Measurements from ENCODE around the gene ARL14. TPM values are rescaled to one million over a fixed set of nuclear protein-coding genes. Genes with fewer than 3 reads are reported as not detected.

ARL14 gene
- total RNA-seq, 5 donors from 2014 or later (not counting 1 experiment from before 2014, with no cell fraction given), result not detected

GRCh38 chr3:160671231-160671630 is 5.7 kb upstream of the ARL14 start:
- WGBS (ENCODE audit: insufficient coverage), result 90% methylated on average over 2 of the region's 6 CpGs
- H3K27me3 ChIP-seq (replicated peaks in 1 of 2; ENCODE audit: control insufficient read depth in 2 of 2, extremely low read depth in 1 of 2, insufficient read depth in 2 of 2, low read length in 1 of 2), result peaks cover 0 to 2% of the 10 kb centered on the region in 2 experiments
- Mint-ChIP-seq H3K4me1 (peaks cover 0 to 2% (median 1%) of the 10 kb centered on the region in 3 donors), H3K4me3 (no peak overlapping the region), H3K9me3 (no peaks in the 10 kb centered on the region), H3K27me3 (peaks cover 3 to 10% of the 10 kb centered on the region in 2 donors), H3K27ac (no peak overlapping the region), H3K36me3 (no peaks in the 10 kb centered on the region)
- no peak overlapping the region for H3K27ac ChIP-seq (ENCODE audit: low read length)
- no peaks in the 10 kb centered on the region for H3K36me3 ChIP-seq (ENCODE audit: control insufficient read depth in 2 of 2, extremely low read depth in 1 of 2, insufficient read depth in 1 of 2, low read length in 1 of 2)
- no peak overlapping the region for H3K4me3 ChIP-seq (ENCODE audit: control insufficient read depth in 1 of 2, extremely low read depth in 1 of 2, low read length in 1 of 2)
- DNase-seq, result no peak
- no peaks in the 10 kb centered on the region for H3K4me1 ChIP-seq (ENCODE audit: control insufficient read depth in 1 of 2, extremely low read depth in 1 of 2, insufficient read depth in 2 of 2, low read length in 2 of 2)
- H3K9me3 ChIP-seq, result no peaks in the 10 kb centered on the region
- CTCF ChIA-PET, result no interaction called here
- ATAC-seq (replicated peaks in 1 of 4), result no peak
- POLR2A ChIA-PET, result no interaction called here

- DNase-seq (no peak), ATAC-seq (replicated peaks in 1 of 4) (no peak)
These were observed 5.0 kb upstream of the ARL14 start for GRCh38 chr3:160671995-160672394.

GRCh38 chr3:160673188-160673587 is 3.8 kb upstream of the ARL14 start:
- Histone ChIP-seq H3K36me3 (ENCODE audit: control insufficient read depth in 2 of 2, extremely low read depth in 1 of 2, insufficient read depth in 1 of 2, low read length in 1 of 2) (no peaks in the 10 kb centered on the region), H3K4me1 (ENCODE audit: control insufficient read depth in 1 of 2, extremely low read depth in 1 of 2, insufficient read depth in 2 of 2, low read length in 2 of 2) (no peaks in the 10 kb centered on the region), H3K9me3 (no peaks in the 10 kb centered on the region), H3K4me3 (ENCODE audit: control insufficient read depth in 1 of 2, extremely low read depth in 1 of 2, low read length in 1 of 2) (no peak overlapping the region), H3K27ac (ENCODE audit: low read length) (no peak overlapping the region), H3K27me3 (replicated peaks in 1 of 2; ENCODE audit: control insufficient read depth in 2 of 2, extremely low read depth in 1 of 2, insufficient read depth in 2 of 2, low read length in 1 of 2) (peaks cover 0 to 2% of the 10 kb centered on the region in 2 experiments)
- Mint-ChIP-seq H3K36me3 (no peaks in the 10 kb centered on the region), H3K27me3 (peaks cover 3 to 12% of the 10 kb centered on the region in 2 donors), H3K9me3 (no peaks in the 10 kb centered on the region), H3K4me1 (no peaks in the 10 kb centered on the region), H3K4me3 (no peak overlapping the region), H3K27ac (no peak overlapping the region)
- WGBS (ENCODE audit: insufficient coverage), result no CpG with 5 or more reads among the region's 1 CpG
- ChIA-PET POLR2A (no interaction called here), CTCF (interaction anchor here in 1 of 2 donors (0.6 kb wide), 1 partner anchor 140 kb away, joined by 5 read pairs; no protein-coding TSS in a partner anchor)
- DNase-seq (no peak), ATAC-seq (replicated peaks in 1 of 4) (no peak)

More at GRCh38 chr3:160671995-160672394, 5.0 kb upstream of the ARL14 start:
- peaks cover 3 to 10% of the 10 kb centered on the region in 2 donors for H3K27me3 Mint-ChIP-seq
- no peak overlapping the region for H3K4me3 ChIP-seq (ENCODE audit: control insufficient read depth in 1 of 2, extremely low read depth in 1 of 2, low read length in 1 of 2)
- POLR2A ChIA-PET, result no interaction called here
- CTCF ChIA-PET, result interaction anchor here in 1 of 2 donors (0.5 kb wide), 1 partner anchor 1282 kb away, joined by 3 read pairs; no protein-coding TSS in a partner anchor
- H3K4me1 Mint-ChIP-seq, result no peaks in the 10 kb centered on the region
- H3K4me3 Mint-ChIP-seq, result no peak overlapping the region
- H3K9me3 Mint-ChIP-seq, result no peaks in the 10 kb centered on the region
- no peaks in the 10 kb centered on the region for H3K36me3 ChIP-seq (ENCODE audit: control insufficient read depth in 2 of 2, extremely low read depth in 1 of 2, insufficient read depth in 1 of 2, low read length in 1 of 2)
- no peaks in the 10 kb centered on the region for H3K9me3 ChIP-seq
- 100% methylated on average over 1 of the region's 2 CpGs for WGBS (ENCODE audit: insufficient coverage)
- no peak overlapping the region for H3K27ac Mint-ChIP-seq
- peaks cover 0 to 2% of the 10 kb centered on the region in 2 experiments for H3K27me3 ChIP-seq (replicated peaks in 1 of 2; ENCODE audit: control insufficient read depth in 2 of 2, extremely low read depth in 1 of 2, insufficient read depth in 2 of 2, low read length in 1 of 2)
- H3K36me3 Mint-ChIP-seq, result no peaks in the 10 kb centered on the region
- H3K4me1 ChIP-seq (ENCODE audit: control insufficient read depth in 1 of 2, extremely low read depth in 1 of 2, insufficient read depth in 2 of 2, low read length in 2 of 2), result no peaks in the 10 kb centered on the region
- H3K27ac ChIP-seq (ENCODE audit: low read length), result no peak overlapping the region

- H3K27ac Mint-ChIP-seq, result no peak overlapping the region
- ATAC-seq (replicated peaks in 1 of 4) (no peak), DNase-seq (no peak)
- ChIA-PET POLR2A (no interaction called here), CTCF (no interaction called here)
- Histone ChIP-seq H3K27me3 (replicated peaks in 1 of 2; ENCODE audit: control insufficient read depth in 2 of 2, extremely low read depth in 1 of 2, insufficient read depth in 2 of 2, low read length in 1 of 2) (no peaks in the 10 kb centered on the region), H3K4me1 (ENCODE audit: control insufficient read depth in 1 of 2, extremely low read depth in 1 of 2, insufficient read depth in 2 of 2, low read length in 2 of 2) (no peaks in the 10 kb centered on the region), H3K36me3 (ENCODE audit: control insufficient read depth in 2 of 2, extremely low read depth in 1 of 2, insufficient read depth in 1 of 2, low read length in 1 of 2) (no peaks in the 10 kb centered on the region), H3K9me3 (no peaks in the 10 kb centered on the region), H3K4me3 (ENCODE audit: control insufficient read depth in 1 of 2, extremely low read depth in 1 of 2, low read length in 1 of 2) (no peak overlapping the region), H3K27ac (ENCODE audit: low read length) (no peak overlapping the region)
- no peak overlapping the region for H3K4me3 Mint-ChIP-seq
- H3K4me1 Mint-ChIP-seq, result no peaks in the 10 kb centered on the region
- H3K9me3 Mint-ChIP-seq, result no peaks in the 10 kb centered on the region
- no peaks in the 10 kb centered on the region for H3K36me3 Mint-ChIP-seq
- H3K27me3 Mint-ChIP-seq, result peaks cover 0 to 6% of the 10 kb centered on the region in 2 donors
These were observed 1.3 kb upstream of the ARL14 start for GRCh38 chr3:160675566-160676124.

- CTCF ChIA-PET, result no interaction called here
- Mint-ChIP-seq H3K27me3 (peaks cover 0 to 7% of the 10 kb centered on the region in 2 donors), H3K9me3 (no peaks in the 10 kb centered on the region), H3K4me3 (no peak overlapping the region), H3K27ac (no peak overlapping the region), H3K36me3 (no peaks in the 10 kb centered on the region), H3K4me1 (no peaks in the 10 kb centered on the region)
- 73% methylated on average over 3 of the region's 4 CpGs for WGBS (ENCODE audit: insufficient coverage)
- no peaks in the 10 kb centered on the region for H3K36me3 ChIP-seq (ENCODE audit: control insufficient read depth in 2 of 2, extremely low read depth in 1 of 2, insufficient read depth in 1 of 2, low read length in 1 of 2)
- H3K27me3 ChIP-seq (replicated peaks in 1 of 2; ENCODE audit: control insufficient read depth in 2 of 2, extremely low read depth in 1 of 2, insufficient read depth in 2 of 2, low read length in 1 of 2), result peaks cover 0 to 5% of the 10 kb centered on the region in 2 experiments
- no peak for DNase-seq
- no peak for ATAC-seq (replicated peaks in 1 of 4)
- no peak overlapping the region for H3K27ac ChIP-seq (ENCODE audit: low read length)
- H3K9me3 ChIP-seq, result no peaks in the 10 kb centered on the region
- no peak overlapping the region for H3K4me3 ChIP-seq (ENCODE audit: control insufficient read depth in 1 of 2, extremely low read depth in 1 of 2, low read length in 1 of 2)
- H3K4me1 ChIP-seq (ENCODE audit: control insufficient read depth in 1 of 2, extremely low read depth in 1 of 2, insufficient read depth in 2 of 2, low read length in 2 of 2), result no peaks in the 10 kb centered on the region
- POLR2A ChIA-PET, result interaction anchor here in 1 of 2 donors (0.6 kb wide), 1 partner anchor 642 kb away, joined by 4 read pairs; no protein-coding TSS in a partner anchor
These were observed 510 bp downstream of the ARL14 start for GRCh38 chr3:160677459-160677881.

GRCh38 chr3:160678292-160678842 is 1.4 kb downstream of the ARL14 start:
- Histone ChIP-seq H3K36me3 (ENCODE audit: control insufficient read depth in 2 of 2, extremely low read depth in 1 of 2, insufficient read depth in 1 of 2, low read length in 1 of 2) (no peaks in the 10 kb centered on the region), H3K27ac (ENCODE audit: low read length) (no peak overlapping the region), H3K27me3 (replicated peaks in 1 of 2; ENCODE audit: control insufficient read depth in 2 of 2, extremely low read depth in 1 of 2, insufficient read depth in 2 of 2, low read length in 1 of 2) (peaks cover 0 to 5% of the 10 kb centered on the region in 2 experiments), H3K4me1 (ENCODE audit: control insufficient read depth in 1 of 2, extremely low read depth in 1 of 2, insufficient read depth in 2 of 2, low read length in 2 of 2) (no peaks in the 10 kb centered on the region), H3K9me3 (no peaks in the 10 kb centered on the region), H3K4me3 (ENCODE audit: control insufficient read depth in 1 of 2, extremely low read depth in 1 of 2, low read length in 1 of 2) (no peak overlapping the region)
- H3K36me3 Mint-ChIP-seq, result no peaks in the 10 kb centered on the region
- H3K4me1 Mint-ChIP-seq, result no peaks in the 10 kb centered on the region
- peaks cover 3 to 11% of the 10 kb centered on the region in 2 donors for H3K27me3 Mint-ChIP-seq
- ChIA-PET CTCF (interaction anchor here (0.8 to 1.0 kb wide), 2 partner anchors 8 to 263 kb away, joined by 3 read pairs; no protein-coding TSS in a partner anchor), POLR2A (no interaction called here)
- no peak overlapping the region for H3K4me3 Mint-ChIP-seq
- DNase-seq (no peak), ATAC-seq (replicated peaks in 1 of 4) (no peak)
- H3K9me3 Mint-ChIP-seq, result no peaks in the 10 kb centered on the region
- H3K27ac Mint-ChIP-seq, result no peak overlapping the region
- 35% methylated on average over 2 of the region's 5 CpGs for WGBS (ENCODE audit: insufficient coverage)

Measured in T-cell (primary cell).